GM21447 (cell line): ENCODE data around the gene POMZP3.
A peak's percentile ranks its signal among the peaks of the same experiment; 100 is the strongest.
"Not testable (repeated sequence)": the region's sequence is repeated elsewhere in the genome, so short reads cannot be mapped to it uniquely, and the experiment has no call there.

Source experiments
- ATAC-seq: cut with Tn5 transposase; IDR thresholded peaks from one replicate; pipeline ENCODE4 v1.9.1; 2021; ENCODE audit not compliant: unreplicated experiment

The POMZP3 gene

DNA sequence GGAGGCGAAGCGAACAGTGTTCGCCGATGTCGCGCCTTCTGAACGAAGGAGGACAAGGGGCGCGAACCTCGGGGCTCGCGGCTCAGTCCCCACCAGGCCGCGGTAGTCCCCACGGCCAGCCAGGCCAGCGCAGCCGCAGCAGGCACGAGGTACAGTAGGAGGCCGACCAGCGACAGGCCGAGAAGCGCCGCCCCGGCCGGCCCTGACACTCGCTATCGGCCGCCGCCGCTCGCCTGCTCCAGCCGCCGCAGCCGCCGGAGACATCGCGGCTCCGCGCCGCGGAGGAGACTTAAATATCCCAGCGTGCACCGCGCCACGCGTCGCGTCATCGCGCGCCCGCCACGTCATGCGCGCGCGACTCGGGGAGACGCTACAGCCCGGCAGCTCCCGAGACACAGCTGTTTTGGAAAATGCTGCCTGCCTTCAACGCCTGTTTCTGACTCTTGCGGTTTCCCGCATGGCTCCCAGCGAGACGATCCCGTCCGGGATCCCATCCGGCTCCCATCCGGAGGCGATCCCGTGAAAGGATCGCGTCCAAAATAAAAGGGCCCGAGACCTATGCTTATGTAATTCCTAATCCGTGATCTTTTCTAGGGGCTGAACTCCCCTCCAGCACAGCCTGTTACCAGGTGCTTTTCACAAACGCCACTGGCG, at the start of gene POMZP3:
Gene POMZP3 (minus strand): TSS at position 291 of the 654 bp plus-strand sequence. CDS start 1,215 bp downstream, outside the sequence.
- ATAC-seq, result peak; percentile 83

DNA sequence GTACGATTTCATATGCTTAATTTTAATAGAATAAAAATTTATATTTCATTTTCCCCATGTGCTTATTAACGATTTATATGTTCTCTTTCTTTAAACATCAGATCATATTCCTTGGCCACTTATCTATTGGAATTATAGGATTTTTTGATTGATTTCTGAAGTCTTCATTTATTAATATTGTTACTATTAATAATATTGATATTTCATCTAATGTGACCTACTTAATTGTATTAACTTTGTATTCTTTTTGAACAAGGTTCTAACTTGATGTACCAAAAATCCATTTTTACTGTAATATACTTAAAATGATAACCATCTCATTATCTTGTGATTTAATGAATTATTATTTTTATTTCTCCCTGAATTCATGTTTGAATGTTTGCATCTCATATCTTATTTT, 48.7 kb upstream of the POMZP3 start:
- ATAC-seq, result not testable (repeated sequence)

DNA sequence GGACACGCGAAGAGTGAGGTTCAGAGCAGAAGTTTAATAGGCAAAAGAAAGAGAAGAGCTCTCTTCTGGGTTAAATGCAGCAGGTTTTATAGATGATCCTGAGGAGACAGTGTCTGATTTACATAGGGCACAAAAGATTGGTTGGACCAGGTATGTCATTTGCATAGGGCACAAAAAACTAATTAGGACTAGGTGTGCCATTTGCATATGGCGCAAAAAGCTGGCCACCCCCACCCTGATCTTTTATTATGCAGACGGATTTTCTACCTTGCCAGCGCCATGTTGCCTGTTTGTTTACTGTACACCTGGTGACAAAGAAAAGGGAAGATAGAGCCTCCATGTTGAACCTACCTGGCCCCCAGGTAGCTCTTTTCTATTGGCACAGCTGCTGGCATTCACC, 46.3 kb upstream of the POMZP3 start:
- not testable (repeated sequence) for ATAC-seq

DNA sequence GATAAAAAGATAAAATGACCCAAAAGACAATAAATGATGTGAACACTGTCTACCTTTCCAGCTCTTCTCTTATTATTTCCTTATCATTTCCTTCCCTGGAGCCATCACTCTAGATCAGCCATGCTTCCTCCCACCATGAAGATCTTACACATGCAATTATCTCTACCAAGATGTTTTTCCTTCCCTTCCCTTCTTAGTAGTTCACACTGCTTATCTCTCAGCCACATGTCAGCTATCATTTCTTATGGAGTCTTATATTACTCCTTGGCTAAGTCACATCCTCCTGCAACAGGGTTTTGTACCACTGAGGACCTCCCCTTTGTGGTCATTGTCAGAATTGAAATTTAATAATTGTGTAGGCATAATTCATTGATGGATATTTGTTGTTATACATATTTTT, 32.1 kb upstream of the POMZP3 start:
- not testable (repeated sequence) for ATAC-seq

DNA sequence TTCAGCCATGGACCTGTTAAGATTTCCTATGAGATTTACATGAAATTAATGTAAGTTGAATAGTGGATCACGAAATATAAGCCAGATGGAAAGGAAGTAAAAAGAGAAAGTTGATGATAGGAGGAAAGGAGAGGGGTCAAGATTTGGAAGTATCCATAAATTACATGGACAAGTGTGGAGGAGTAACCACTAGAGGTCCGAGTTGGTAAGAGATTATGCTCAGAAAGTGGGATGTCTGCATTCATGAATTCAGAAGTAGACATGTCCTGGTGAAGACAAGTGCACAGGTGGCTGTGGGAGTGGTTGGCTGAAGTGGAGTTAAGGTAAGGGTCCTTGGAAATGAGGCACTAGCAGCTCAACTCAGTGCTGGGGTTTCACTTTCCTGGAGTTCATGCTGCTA, 29.3 kb upstream of the POMZP3 start:
- not testable (repeated sequence) for ATAC-seq

DNA sequence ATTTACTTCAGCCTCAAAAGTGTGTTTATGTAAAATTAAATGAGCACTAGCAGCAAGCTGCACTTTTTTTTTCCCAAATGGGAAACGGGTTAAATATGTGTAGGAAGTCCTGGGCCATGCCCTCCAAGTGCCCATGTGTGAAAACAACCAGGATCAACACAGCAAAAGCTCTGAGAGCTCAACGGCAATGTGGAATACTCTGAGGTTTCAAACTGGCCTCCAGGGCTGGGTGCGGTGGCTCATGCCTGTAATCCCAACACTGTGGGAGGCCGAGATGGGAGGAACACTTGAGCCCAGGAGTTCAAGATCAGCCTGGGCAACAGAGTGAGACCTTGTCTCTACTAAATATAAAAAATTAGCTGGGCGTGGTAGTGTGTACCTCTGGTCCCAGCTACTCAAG, 15.5 kb upstream of the POMZP3 start:
- ATAC-seq, result not testable (repeated sequence)

DNA sequence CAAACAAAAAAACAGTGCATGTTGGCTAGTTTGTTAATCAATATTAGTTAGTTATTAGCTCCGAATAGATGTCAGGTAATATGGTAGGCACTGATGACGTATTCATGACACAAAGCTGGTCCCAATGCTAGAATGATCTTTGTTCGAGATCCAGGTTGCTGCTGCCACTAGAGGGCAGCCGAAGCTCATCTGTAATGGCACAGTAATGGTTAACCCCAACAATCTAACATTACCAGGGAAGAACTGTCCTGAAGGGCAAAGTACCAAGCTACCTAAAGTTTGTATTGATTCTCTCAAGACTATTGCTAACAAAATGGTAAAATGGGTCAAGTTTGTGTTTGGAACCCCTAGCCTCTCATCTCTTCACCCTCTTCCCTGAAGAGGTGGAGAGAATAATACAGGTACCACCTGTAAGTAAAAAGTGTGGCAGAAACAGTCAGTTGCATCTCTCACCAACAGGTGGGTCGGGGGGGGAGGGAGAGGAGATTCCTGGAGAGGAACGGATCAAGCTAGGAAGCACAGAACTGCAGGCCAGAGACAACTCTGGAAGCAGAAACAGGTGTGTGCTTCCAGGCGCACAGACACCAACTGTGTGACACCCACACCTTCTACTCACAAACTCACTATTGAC, 10.1 kb upstream of the POMZP3 start:
- peak; percentile 73 for ATAC-seq

DNA sequence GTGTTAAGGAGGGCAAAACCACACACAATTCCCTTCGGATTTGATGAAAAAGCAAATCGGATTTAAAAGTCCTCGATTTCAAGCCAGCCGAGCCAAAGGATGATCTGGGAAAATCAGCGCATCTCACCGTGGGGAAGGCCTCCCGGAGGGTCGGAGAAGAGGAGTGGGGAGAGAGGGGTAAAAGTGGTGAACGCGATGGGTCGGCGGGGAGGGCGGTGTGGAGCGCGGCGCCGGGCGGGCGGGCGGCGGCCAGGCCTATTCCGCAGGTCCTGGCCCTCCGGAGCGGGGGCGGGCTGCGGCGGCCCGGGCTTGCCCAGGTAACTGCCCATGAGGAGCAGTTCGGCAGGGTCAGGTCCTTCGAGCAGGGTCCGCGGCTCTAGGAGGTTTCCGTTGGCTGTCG, 498 bp downstream of the POMZP3 start:
- ATAC-seq, result not testable (repeated sequence)

DNA sequence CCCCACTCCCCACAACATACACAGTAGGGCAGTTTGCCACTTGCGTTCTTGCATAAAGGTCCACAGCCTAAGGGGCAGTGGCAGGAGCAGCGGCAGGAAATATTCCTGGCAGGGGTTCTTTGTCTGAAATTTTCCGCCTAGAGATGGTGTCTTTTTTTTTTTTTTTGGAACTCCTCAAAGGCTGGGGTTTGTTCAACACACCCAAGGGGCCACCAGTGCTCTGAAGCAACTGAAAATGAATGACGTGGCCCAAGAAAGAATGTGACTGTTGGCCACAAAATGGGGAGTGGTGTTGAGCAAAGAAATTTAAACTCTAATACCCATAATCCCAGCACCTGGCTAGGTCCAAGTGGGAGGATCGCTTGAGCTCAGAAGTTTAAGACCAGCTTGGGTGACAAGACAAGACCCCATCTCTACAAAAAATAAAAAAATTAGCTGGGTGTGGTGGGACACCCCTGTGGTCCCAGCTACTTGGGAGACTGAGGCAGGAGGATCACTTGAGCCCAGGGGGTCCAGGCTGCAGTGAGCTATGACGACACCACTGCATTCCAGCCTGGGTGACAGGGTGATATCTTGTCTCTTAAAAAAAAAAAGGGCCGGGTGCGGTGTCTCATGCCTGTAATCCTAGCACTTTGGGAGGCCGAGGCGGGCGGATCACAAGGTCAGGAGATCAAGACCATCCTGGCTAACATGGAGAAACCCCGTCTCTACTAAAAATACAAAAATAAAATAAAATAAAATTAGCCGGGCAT, 7.5 kb downstream of the POMZP3 start:
- ATAC-seq, result not testable (repeated sequence)

DNA sequence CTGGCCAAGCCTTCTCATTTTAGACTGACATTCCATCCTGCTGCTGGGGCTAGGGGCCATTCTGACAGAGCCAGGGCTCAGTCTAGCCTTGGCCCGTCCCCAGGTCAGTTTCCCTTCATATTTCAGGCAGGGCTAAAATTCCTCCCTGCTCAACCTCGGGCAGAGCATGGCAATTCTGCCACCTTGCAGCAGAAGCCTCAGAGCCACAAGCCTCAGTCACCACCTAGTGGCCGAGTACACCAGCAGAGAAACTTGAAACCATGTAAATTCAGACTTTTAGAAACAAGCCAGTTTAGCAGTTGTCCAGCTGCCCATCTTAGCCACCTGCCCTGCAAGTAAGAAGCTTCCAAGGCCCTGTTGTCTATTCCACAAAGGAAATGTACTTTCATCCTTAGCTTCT, 13.3 kb downstream of the POMZP3 start:
- not testable (repeated sequence) for ATAC-seq

DNA sequence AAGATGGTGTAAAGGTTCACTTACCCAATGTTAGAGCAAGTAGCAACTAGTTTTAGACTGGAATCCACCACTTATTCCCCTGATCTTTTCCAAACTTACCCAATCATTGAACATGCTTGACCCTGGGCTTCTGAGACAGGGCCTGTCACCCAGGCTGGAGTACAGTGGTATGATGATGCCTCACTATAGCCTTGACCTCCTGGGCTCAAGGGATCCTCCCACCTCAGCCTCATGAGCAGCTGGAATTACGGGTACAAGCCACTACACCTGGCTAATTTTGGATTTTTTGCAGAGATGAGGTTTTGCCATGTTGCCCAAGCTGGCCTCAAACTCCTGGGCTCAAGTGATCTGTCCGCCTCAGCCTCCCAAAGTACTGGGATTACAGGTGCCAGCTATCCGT, 14.8 kb downstream of the POMZP3 start:
- ATAC-seq, result not testable (repeated sequence)

DNA sequence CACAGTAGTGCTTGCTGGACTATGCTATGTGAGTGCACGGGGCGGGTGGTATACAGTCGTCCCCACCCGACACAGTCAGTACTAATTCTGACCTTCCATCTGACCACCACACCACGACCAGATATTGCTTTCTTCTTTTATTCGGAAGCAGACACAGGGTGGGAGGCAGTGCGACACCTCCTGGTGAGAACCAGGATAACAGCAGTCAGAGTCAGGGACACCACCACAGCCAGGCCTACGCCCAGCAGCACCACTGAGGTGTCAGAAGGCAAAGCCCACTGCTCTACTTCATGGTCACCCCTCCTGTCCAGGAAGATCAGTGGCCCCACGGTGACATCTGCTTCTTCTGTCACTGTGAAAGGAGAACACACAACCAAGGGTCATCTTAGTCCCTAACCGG, 17.2 kb downstream of the POMZP3 start:
- ATAC-seq, result not testable (repeated sequence)

DNA sequence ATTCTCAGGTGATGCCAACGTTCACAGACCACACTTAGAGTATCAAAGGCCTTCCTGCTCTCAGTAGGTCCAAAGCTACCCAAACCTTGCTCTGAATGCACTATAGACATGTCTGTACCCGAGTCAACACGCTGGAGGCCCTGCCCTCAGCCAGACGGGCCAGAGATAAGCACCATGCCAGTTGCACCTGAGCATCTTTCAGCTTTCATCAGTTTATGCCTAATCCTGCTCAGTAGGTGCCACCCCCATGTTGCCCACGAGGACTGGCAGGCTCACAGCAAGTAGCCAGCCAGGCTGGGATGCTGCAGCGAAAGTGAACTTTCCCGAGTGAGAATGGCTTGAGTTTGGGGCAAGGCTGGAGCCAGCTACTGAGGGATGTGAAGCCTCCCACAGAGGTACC, 18.6 kb downstream of the POMZP3 start:
- not testable (repeated sequence) for ATAC-seq

DNA sequence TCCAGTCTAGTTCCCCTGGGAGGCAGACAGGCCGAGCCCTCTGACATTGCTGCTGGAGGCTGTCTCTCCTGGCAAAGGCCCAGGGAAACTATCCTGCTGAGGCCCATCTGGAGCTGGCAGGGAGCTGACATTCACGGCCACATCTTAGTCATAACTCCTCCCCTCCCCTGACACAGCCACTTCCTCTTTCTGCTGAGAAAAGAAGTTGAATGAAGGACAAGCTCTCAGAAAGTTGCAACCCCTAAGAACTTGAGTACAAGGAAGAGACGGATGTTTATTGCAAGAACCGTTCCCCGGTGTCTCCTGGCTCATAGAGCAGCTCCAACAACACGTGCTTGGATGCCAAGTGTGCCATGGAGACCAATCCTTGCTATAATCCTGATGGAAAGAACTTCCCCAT, 21.1 kb downstream of the POMZP3 start:
- peak; percentile 98 for ATAC-seq

DNA sequence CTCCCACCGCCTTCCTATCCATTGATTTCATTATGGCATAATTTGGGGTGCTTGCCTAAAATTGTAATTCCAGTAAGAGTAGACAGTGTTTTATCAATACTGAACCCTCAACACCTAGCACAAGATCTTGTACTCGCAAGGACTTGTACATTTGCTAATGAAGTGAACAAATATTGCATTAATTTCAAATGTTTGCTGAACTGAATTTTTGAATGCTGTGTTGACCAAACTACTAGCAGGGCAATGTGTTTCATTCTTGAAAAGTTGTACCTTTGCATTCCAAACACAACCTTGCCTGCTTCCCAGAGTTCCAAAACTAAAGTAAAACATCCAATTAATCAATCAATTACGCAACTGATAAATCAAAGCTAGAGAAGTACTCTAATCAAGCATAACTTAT, 26.4 kb downstream of the POMZP3 start:
- not testable (repeated sequence) for ATAC-seq

DNA sequence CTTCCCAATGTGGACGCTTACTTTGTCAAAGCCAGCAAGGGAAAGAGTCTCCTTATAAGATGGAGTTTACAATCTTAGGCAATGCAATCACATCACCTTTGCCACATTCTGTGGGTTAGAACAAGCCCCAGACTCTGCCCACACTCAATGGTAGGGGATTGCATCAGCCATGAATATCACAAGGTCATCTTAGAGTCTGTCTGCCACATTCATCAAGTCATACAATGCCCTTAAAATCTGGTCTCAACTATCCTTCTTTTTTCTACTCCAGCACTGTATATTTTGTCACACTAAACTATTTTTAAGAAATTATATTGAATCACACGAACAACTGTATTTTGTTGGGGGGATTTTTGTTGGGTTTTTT, 27.0 kb downstream of the POMZP3 start:
- not testable (repeated sequence) for ATAC-seq

DNA sequence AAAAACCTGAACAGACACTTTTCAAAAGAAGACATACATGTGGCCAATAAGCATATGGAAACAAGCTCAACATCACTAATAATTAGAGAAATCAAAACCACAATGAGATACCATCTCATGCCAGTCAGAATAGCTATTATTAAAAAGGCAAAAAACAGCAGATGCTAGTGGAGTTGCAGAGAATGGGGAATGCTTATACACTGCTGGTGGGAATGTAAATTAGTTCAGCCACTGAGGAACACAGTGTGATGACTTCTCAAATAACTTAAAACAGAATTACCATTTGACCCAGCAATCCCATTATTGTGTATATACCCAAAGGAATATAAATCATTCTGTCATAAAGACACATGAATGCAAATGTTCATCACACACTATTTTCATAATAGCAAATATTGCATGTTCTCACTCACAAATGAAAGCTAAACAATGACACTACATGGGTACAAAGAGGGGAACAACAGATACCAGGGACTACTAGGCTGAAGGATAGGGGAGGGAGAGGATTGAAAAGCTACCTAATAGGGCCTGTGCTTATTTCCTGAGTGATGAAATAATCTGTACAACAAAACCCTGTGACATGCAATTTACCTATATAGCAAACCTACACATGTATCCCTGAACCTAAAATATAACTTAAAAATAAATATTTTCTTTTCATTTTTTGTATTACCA, 28.4 kb downstream of the POMZP3 start:
- ATAC-seq, result not testable (repeated sequence)

DNA sequence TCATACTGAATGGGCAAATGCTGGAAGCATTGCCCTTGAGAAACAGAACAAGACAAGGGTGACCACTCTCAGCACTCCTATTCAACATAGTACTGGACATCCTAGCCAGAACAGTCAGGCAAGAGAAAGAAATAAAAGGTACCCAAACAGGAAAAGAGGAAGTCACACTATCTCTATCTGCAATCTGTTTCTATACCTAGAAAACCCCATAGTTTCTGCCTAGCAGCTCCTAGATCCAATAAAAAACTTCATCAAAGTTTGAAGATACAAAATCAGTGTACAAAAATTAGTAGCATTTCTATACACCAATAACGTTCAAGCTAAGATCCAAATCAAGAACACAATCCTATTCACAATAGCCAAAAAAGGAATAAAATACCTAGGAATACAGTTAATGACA, 29.8 kb downstream of the POMZP3 start:
- not testable (repeated sequence) for ATAC-seq

DNA sequence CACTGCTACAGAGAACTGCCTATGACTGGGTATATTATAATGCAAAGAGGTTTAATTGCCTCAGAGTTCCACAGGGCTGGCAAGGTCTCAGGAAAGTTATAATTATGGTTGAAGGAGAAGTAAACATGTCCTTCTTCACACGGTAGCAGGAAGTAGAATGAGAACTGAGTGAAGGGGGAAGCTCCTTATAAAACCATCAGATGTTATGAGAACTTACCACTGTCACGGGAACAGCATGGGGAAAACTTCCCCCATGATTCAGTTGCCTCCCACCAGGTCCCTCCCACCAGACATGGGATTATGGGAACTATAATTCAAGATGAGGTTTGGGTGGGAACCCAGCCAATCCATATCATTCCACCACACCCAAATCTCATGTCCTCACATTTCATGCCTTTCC, 34.4 kb downstream of the POMZP3 start:
- ATAC-seq, result not testable (repeated sequence)

DNA sequence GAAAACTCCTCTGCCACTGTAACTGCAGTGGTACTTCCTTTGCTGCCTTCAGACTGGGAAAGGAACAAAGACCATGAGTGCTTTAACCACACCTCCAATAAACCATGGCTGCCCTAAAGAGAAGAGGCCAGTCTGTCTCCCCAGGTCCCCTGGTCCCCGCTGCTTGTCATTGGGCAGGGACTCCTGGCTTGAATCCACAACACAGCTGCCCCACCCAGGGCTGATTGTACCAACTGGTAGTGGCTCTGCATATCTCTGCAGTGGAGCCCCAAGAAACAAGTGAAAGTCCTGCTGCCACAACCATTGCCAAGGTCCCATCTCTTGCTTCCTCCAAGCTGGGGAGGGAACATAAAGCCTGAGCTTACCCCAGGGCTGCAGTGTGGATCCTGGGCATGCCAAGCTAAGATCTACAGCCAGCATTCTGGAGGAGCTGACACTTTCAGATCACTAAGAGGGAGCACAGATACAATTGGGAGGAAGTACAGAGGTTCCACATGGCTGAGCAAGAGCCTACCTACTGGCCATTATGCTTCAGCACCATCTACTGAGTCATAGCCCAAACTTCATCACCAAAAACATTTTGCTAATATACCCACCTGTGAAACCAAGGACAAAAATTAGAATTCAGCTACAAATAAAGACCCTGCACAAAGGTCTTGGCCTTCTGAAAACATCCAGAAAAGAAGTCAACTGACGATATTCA, 35.3 kb downstream of the POMZP3 start:
- ATAC-seq, result peak; percentile 74

DNA sequence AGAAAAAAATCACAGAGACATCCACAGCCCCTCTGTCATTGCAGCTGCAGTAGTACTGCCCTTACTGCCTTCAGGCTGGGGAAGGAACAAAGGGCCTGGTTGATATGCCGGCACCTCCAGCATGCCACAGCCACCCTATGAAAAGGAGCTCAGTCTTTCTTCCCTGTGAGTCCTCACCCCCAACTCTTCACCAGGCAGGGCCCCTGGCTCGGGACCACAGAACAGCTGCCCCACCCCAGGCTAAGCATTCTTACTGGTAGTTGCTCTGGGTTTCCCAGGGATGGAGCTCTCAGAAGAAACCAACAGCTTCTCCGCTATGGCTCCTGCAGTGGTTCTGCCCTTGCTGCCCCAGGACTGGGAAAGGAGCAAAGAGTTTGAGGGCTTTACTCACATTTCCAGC, 36.0 kb downstream of the POMZP3 start:
- ATAC-seq, result not testable (repeated sequence)
